ENCODE results near the gene SHMT2. TPM values are rescaled to one million over a fixed set of nuclear protein-coding genes. Genes with fewer than 3 reads are reported as not detected.

SHMT2 gene
- total RNA-seq, 1 experiment from 2014 or later: 297 TPM

DNA sequence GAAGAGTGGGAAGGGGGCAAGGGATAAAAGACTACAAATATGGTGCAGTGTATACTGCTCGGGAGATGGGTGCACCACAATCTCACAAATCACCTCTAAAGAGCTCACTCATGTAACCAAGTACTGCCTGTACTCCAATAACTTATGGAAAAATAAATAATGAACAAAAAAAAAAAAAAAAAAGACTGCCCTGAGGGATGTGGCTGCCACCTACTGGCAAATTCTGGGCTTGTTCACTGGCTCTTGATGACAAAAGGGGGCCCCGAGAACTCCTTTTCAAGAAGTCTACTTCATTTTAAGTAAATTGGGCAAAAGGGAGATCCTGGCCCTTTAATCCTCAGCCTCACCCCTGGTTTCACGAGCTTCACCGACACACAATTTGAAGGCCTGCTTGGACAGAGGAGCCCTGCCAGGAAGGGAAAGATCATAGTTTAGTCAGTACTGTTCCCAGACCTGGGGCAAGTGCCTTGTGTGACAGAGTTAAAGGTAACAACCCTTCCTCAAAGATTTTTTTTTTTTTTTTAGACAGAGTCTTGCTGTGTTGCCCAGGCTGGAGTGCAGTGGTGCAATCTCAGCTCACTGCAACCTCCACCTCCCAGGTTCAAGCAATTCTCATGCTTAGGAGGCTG lies 47.5 kb downstream of the SHMT2 start:
- H3K36me3 Mint-ChIP-seq: peaks cover 11% of the 10 kb centered on the region
- no peak overlapping the region for H3K4me3 Mint-ChIP-seq
- TF ChIP-seq SMAD4 (CRISPR knock-in tag; IDR thresholded peaks at IDR 0.05) (no peak), ATF3 (CRISPR knock-in tag; conservative IDR thresholded peaks at IDR 0.05) (no peak), SMAD3 (CRISPR knock-in tag; IDR thresholded peaks at IDR 0.05; ENCODE audit: borderline replicate concordance) (no peak), ZNF232 (CRISPR knock-in tag; IDR thresholded peaks at IDR 0.05) (no peak), ZNF138 (CRISPR knock-in tag; conservative IDR thresholded peaks at IDR 0.05) (no peak), ZNF512 (CRISPR knock-in tag; IDR thresholded peaks at IDR 0.05; ENCODE audit: borderline replicate concordance) (no peak), TEAD4 (CRISPR knock-in tag; IDR thresholded peaks at IDR 0.05) (no peak), ELF4 (CRISPR knock-in tag; IDR thresholded peaks at IDR 0.05; ENCODE audit: low read depth) (no peak), NFATC4 (CRISPR knock-in tag; IDR thresholded peaks at IDR 0.05) (no peak), ZMAT4 (CRISPR knock-in tag; IDR thresholded peaks at IDR 0.05) (no peak), EMX1 (CRISPR knock-in tag; IDR thresholded peaks at IDR 0.05) (no peak), E2F5 (CRISPR knock-in tag; IDR thresholded peaks at IDR 0.05) (no peak), ERG (CRISPR knock-in tag; IDR thresholded peaks at IDR 0.05) (no peak), USF2 (CRISPR knock-in tag; IDR thresholded peaks at IDR 0.05) (no peak), E2F1 (CRISPR knock-in tag; IDR thresholded peaks at IDR 0.05) (no peak), ZNF532 (CRISPR knock-in tag; IDR thresholded peaks at IDR 0.05; ENCODE audit: borderline replicate concordance) (no peak)
- TF ChIP-seq, protein P1, sequence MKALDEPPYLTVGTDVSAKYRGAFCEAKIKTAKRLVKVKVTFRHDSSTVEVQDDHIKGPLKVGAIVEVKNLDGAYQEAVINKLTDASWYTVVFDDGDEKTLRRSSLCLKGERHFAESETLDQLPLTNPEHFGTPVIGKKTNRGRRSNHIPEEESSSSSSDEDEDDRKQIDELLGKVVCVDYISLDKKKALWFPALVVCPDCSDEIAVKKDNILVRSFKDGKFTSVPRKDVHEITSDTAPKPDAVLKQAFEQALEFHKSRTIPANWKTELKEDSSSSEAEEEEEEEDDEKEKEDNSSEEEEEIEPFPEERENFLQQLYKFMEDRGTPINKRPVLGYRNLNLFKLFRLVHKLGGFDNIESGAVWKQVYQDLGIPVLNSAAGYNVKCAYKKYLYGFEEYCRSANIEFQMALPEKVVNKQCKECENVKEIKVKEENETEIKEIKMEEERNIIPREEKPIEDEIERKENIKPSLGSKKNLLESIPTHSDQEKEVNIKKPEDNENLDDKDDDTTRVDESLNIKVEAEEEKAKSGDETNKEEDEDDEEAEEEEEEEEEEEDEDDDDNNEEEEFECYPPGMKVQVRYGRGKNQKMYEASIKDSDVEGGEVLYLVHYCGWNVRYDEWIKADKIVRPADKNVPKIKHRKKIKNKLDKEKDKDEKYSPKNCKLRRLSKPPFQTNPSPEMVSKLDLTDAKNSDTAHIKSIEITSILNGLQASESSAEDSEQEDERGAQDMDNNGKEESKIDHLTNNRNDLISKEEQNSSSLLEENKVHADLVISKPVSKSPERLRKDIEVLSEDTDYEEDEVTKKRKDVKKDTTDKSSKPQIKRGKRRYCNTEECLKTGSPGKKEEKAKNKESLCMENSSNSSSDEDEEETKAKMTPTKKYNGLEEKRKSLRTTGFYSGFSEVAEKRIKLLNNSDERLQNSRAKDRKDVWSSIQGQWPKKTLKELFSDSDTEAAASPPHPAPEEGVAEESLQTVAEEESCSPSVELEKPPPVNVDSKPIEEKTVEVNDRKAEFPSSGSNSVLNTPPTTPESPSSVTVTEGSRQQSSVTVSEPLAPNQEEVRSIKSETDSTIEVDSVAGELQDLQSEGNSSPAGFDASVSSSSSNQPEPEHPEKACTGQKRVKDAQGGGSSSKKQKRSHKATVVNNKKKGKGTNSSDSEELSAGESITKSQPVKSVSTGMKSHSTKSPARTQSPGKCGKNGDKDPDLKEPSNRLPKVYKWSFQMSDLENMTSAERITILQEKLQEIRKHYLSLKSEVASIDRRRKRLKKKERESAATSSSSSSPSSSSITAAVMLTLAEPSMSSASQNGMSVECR (CRISPR knock-in tag; IDR thresholded peaks at IDR 0.05; ENCODE audit: borderline replicate concordance): no peak
- DNase-seq (ENCODE audit: low spot score): peak; percentile 46
- H3K27ac Mint-ChIP-seq: no peak overlapping the region
- peak; percentile 57 for ATAC-seq
- peaks cover 13% of the 10 kb centered on the region for H3K4me1 Mint-ChIP-seq
- H3K27me3 Mint-ChIP-seq (ENCODE audit: low read depth): no peaks in the 10 kb centered on the region
- peaks cover 3% of the 10 kb centered on the region; the same call in 1 of the 2 replicates for H3K9me3 Mint-ChIP-seq
- ChIA-PET CTCF (interaction anchor here (0.6 to 2.3 kb wide), 15 partner anchors 12 to 182 kb away, joined by 3 to 15 read pairs (median 4); partner anchors contain the start of gene GLI1), POLR2A (no interaction called here)
